ENCODE results near the gene ABHD12.

Gene ABHD12

GRCh38 chr20:25378189-25378883 is 12.3 kb downstream of the ABHD12 start:
- H4K91ac ChIP-seq (ENCODE audit: low read depth, low read length, poor library complexity), result no peak overlapping the region
- no peak overlapping the region for H3K9ac ChIP-seq (ENCODE audit: low read depth, low read length, poor library complexity)
- no peak overlapping the region for H3K4me3 ChIP-seq (ENCODE audit: low read length in 2 of 2)
- no peak overlapping the region for H2AFZ ChIP-seq (ENCODE audit: low read length)
- H3K9me3 ChIP-seq (replicated peaks in 1 of 2; ENCODE audit: control insufficient read depth in 2 of 2, insufficient read depth in 1 of 2, low read depth in 1 of 2, low read length in 2 of 2), result peaks cover 1 to 9% of the 10 kb centered on the region in 2 donors
- H2BK15ac ChIP-seq (ENCODE audit: low read length), result no peak overlapping the region
- no peak overlapping the region for H3K27ac ChIP-seq (replicated peaks; ENCODE audit: low read length)
- no peak overlapping the region for H3K4ac ChIP-seq (ENCODE audit: low read length)
- H3K27me3 ChIP-seq (ENCODE audit: control insufficient read depth in 3 of 3, insufficient read depth in 3 of 3, low read depth in 1 of 3, low read length in 3 of 3), result no peaks in the 10 kb centered on the region
- no peak overlapping the region for H3K18ac ChIP-seq (ENCODE audit: low read length)
- H2BK5ac ChIP-seq (ENCODE audit: low read length), result no peak overlapping the region
- no peak overlapping the region for H3K23ac ChIP-seq (ENCODE audit: low read depth, low read length, poor library complexity)
- H3K4me2 ChIP-seq (ENCODE audit: insufficient read depth, low read length, poor library complexity, severe bottlenecking), result no peak overlapping the region
- H3K14ac ChIP-seq (ENCODE audit: low read length), result no peak overlapping the region
- H2AK5ac ChIP-seq (ENCODE audit: low read depth, low read length), result no peak overlapping the region
- no peaks in the 10 kb centered on the region for H3K4me1 ChIP-seq (ENCODE audit: control insufficient read depth in 2 of 2, insufficient read depth in 1 of 2, low read depth in 1 of 2, low read length in 2 of 2)
- H2BK120ac ChIP-seq (ENCODE audit: low read depth, low read length), result no peak overlapping the region
- no peak overlapping the region for H4K8ac ChIP-seq (ENCODE audit: low read depth, low read length)
- peaks cover 9 to 17% of the 10 kb centered on the region in 2 donors for H3K36me3 ChIP-seq (replicated peaks in 1 of 2; ENCODE audit: control insufficient read depth in 2 of 2, insufficient read depth in 2 of 2, low read length in 2 of 2)
- no CpG with 5 or more reads among the region's 5 CpGs for WGBS, 2 donors (ENCODE audit: extremely low coverage in 2 of 2, insufficient read length in 2 of 2, insufficient replicate concordance in 1 of 2)
- no peak for DNase-seq (ENCODE audit: low spot score)
- peaks cover 7% of the 10 kb centered on the region for H3K79me1 ChIP-seq (ENCODE audit: low read depth, low read length)
- no peak overlapping the region for H2BK12ac ChIP-seq (ENCODE audit: low read length)

GRCh38 chr20:25376886-25377285 is 13.7 kb downstream of the ABHD12 start:
- no CpG with 5 or more reads among the region's 2 CpGs for WGBS, 2 donors (ENCODE audit: extremely low coverage in 2 of 2, insufficient read length in 2 of 2, insufficient replicate concordance in 1 of 2)
- H2AK5ac ChIP-seq (ENCODE audit: low read depth, low read length), result no peak overlapping the region
- no peak overlapping the region for H2AFZ ChIP-seq (ENCODE audit: low read length)
- H3K9me3 ChIP-seq (replicated peaks in 1 of 2; ENCODE audit: control insufficient read depth in 2 of 2, insufficient read depth in 1 of 2, low read depth in 1 of 2, low read length in 2 of 2), result peaks cover 1 to 15% of the 10 kb centered on the region in 2 donors
- H4K91ac ChIP-seq (ENCODE audit: low read depth, low read length, poor library complexity), result no peak overlapping the region
- H2BK5ac ChIP-seq (ENCODE audit: low read length), result no peak overlapping the region
- no peak for DNase-seq (ENCODE audit: low spot score)
- peaks cover 5 to 8% of the 10 kb centered on the region in 2 donors for H3K36me3 ChIP-seq (replicated peaks in 1 of 2; ENCODE audit: control insufficient read depth in 2 of 2, insufficient read depth in 2 of 2, low read length in 2 of 2)
- no peaks in the 10 kb centered on the region for H3K27me3 ChIP-seq (ENCODE audit: control insufficient read depth in 3 of 3, insufficient read depth in 3 of 3, low read depth in 1 of 3, low read length in 3 of 3)
- H3K23ac ChIP-seq (ENCODE audit: low read depth, low read length, poor library complexity), result no peak overlapping the region
- H3K79me1 ChIP-seq (ENCODE audit: low read depth, low read length), result peaks cover 7% of the 10 kb centered on the region
- H4K8ac ChIP-seq (ENCODE audit: low read depth, low read length), result no peak overlapping the region
- H3K4me1 ChIP-seq (ENCODE audit: control insufficient read depth in 2 of 2, insufficient read depth in 1 of 2, low read depth in 1 of 2, low read length in 2 of 2), result no peaks in the 10 kb centered on the region
- no peak overlapping the region for H3K4ac ChIP-seq (ENCODE audit: low read length)
- no peak overlapping the region for H2BK15ac ChIP-seq (ENCODE audit: low read length)
- no peak overlapping the region for H3K14ac ChIP-seq (ENCODE audit: low read length)
- H3K4me2 ChIP-seq (ENCODE audit: insufficient read depth, low read length, poor library complexity, severe bottlenecking), result no peak overlapping the region
- no peak overlapping the region for H3K4me3 ChIP-seq (ENCODE audit: low read length in 2 of 2)
- no peak overlapping the region for H2BK120ac ChIP-seq (ENCODE audit: low read depth, low read length)
- H3K18ac ChIP-seq (ENCODE audit: low read length), result no peak overlapping the region
- no peak overlapping the region for H2BK12ac ChIP-seq (ENCODE audit: low read length)
- H3K27ac ChIP-seq (replicated peaks; ENCODE audit: low read length), result no peak overlapping the region
- H3K9ac ChIP-seq (ENCODE audit: low read depth, low read length, poor library complexity), result no peak overlapping the region

GRCh38 chr20:25376236-25376635 is 14.4 kb downstream of the ABHD12 start:
- Histone ChIP-seq H2BK5ac (ENCODE audit: low read length) (no peak overlapping the region), H3K23ac (ENCODE audit: low read depth, low read length, poor library complexity) (no peak overlapping the region), H4K8ac (ENCODE audit: low read depth, low read length) (no peak overlapping the region), H3K4me3 (ENCODE audit: low read length in 2 of 2) (no peak overlapping the region), H3K4ac (ENCODE audit: low read length) (no peak overlapping the region), H2BK120ac (ENCODE audit: low read depth, low read length) (no peak overlapping the region), H2BK15ac (ENCODE audit: low read length) (no peak overlapping the region), H3K18ac (ENCODE audit: low read length) (no peak overlapping the region), H4K91ac (ENCODE audit: low read depth, low read length, poor library complexity) (no peak overlapping the region), H3K14ac (ENCODE audit: low read length) (no peak overlapping the region), H2BK12ac (ENCODE audit: low read length) (no peak overlapping the region), H3K27me3 (ENCODE audit: control insufficient read depth in 3 of 3, insufficient read depth in 3 of 3, low read depth in 1 of 3, low read length in 3 of 3) (no peaks in the 10 kb centered on the region), H3K4me1 (ENCODE audit: control insufficient read depth in 2 of 2, insufficient read depth in 1 of 2, low read depth in 1 of 2, low read length in 2 of 2) (no peaks in the 10 kb centered on the region), H3K9ac (ENCODE audit: low read depth, low read length, poor library complexity) (no peak overlapping the region), H3K36me3 (replicated peaks in 1 of 2; ENCODE audit: control insufficient read depth in 2 of 2, insufficient read depth in 2 of 2, low read length in 2 of 2) (peaks cover 3 to 4% of the 10 kb centered on the region in 2 donors), H3K9me3 (replicated peaks in 1 of 2; ENCODE audit: control insufficient read depth in 2 of 2, insufficient read depth in 1 of 2, low read depth in 1 of 2, low read length in 2 of 2) (peaks cover 1 to 15% of the 10 kb centered on the region in 2 donors), H2AFZ (ENCODE audit: low read length) (no peak overlapping the region), H3K27ac (replicated peaks; ENCODE audit: low read length) (no peak overlapping the region), H2AK5ac (ENCODE audit: low read depth, low read length) (no peak overlapping the region), H3K4me2 (ENCODE audit: insufficient read depth, low read length, poor library complexity, severe bottlenecking) (no peak overlapping the region), H3K79me1 (ENCODE audit: low read depth, low read length) (peaks cover 7% of the 10 kb centered on the region)
- no CpG with 5 or more reads among the region's 4 CpGs for WGBS, 2 donors (ENCODE audit: extremely low coverage in 2 of 2, insufficient read length in 2 of 2, insufficient replicate concordance in 1 of 2)
- no peak for DNase-seq (ENCODE audit: low spot score)

- Histone ChIP-seq H2AFZ (ENCODE audit: low read length) (no peak overlapping the region), H4K91ac (ENCODE audit: low read depth, low read length, poor library complexity) (no peak overlapping the region), H3K36me3 (replicated peaks in 1 of 2; ENCODE audit: control insufficient read depth in 2 of 2, insufficient read depth in 2 of 2, low read length in 2 of 2) (peaks cover 0 to 4% of the 10 kb centered on the region in 2 donors), H3K4ac (ENCODE audit: low read length) (no peak overlapping the region), H2BK120ac (ENCODE audit: low read depth, low read length) (no peak overlapping the region), H4K8ac (ENCODE audit: low read depth, low read length) (no peak overlapping the region), H3K18ac (ENCODE audit: low read length) (no peak overlapping the region), H2AK5ac (ENCODE audit: low read depth, low read length) (no peak overlapping the region), H3K4me1 (ENCODE audit: control insufficient read depth in 2 of 2, insufficient read depth in 1 of 2, low read depth in 1 of 2, low read length in 2 of 2) (no peaks in the 10 kb centered on the region), H3K23ac (ENCODE audit: low read depth, low read length, poor library complexity) (no peak overlapping the region), H3K27me3 (ENCODE audit: control insufficient read depth in 3 of 3, insufficient read depth in 3 of 3, low read depth in 1 of 3, low read length in 3 of 3) (no peaks in the 10 kb centered on the region), H3K9ac (ENCODE audit: low read depth, low read length, poor library complexity) (no peak overlapping the region), H3K79me1 (ENCODE audit: low read depth, low read length) (peaks cover 2% of the 10 kb centered on the region), H3K4me2 (ENCODE audit: insufficient read depth, low read length, poor library complexity, severe bottlenecking) (no peak overlapping the region), H3K4me3 (ENCODE audit: low read length in 2 of 2) (no peak overlapping the region), H2BK15ac (ENCODE audit: low read length) (no peak overlapping the region), H3K27ac (replicated peaks; ENCODE audit: low read length) (no peak overlapping the region), H3K9me3 (replicated peaks in 1 of 2; ENCODE audit: control insufficient read depth in 2 of 2, insufficient read depth in 1 of 2, low read depth in 1 of 2, low read length in 2 of 2) (peaks cover 1 to 15% of the 10 kb centered on the region in 2 donors), H2BK12ac (ENCODE audit: low read length) (no peak overlapping the region), H3K14ac (ENCODE audit: low read length) (no peak overlapping the region), H2BK5ac (ENCODE audit: low read length) (no peak overlapping the region)
- no CpG with 5 or more reads among the region's 2 CpGs for WGBS, 2 donors (ENCODE audit: extremely low coverage in 2 of 2, insufficient read length in 2 of 2, insufficient replicate concordance in 1 of 2)
- no peak for DNase-seq (ENCODE audit: low spot score)
Observed at GRCh38 chr20:25374842-25375241, 15.8 kb downstream of the ABHD12 start.
